Activated T-helper 1 cell treated with Interleukin-2 at 50 U/mL for 16 hours (primary cell): Measurements from ENCODE around the gene FAM241A.
"Not testable (repeated sequence)": the region's sequence is repeated elsewhere in the genome, so short reads cannot be mapped to it uniquely, and the experiment has no call there.

Experiments used
- DNase-seq: peaks from one replicate; pipeline ENCODE4 v3.0.0-alpha.2; 2020; ENCODE audit warnings: low read depth

The FAM241A gene

GRCh38 chr4:112138538-112138937, 6.7 kb upstream of the FAM241A start:
- no peak for DNase-seq

GRCh38 chr4:112140536-112140935, 4.7 kb upstream of the FAM241A start:
- no peak for DNase-seq

- no peak for DNase-seq
These were observed 3.7 kb upstream of the FAM241A start for GRCh38 chr4:112141366-112142138.

GRCh38 chr4:112142182-112142581, 3.1 kb upstream of the FAM241A start:
- no peak for DNase-seq

DNA sequence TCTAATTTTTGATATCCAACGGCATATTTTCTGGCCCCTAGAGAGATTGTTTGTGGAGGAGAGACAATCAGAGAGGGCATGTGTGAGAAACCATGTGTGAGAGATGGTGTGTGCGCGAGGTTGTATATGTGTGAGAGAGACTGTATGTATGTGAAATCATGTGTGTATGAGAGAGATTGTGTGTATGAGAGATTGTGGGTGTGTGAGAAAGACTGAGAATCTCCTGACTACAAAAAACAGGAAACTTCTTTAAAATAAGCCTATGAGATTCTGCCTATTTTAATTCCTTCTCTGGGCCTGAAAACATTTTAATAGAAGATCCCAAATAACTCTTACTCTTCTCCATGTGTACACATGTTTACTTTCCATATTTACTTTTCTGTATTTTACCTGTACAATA, 1.5 kb upstream of the FAM241A start:
- no peak for DNase-seq

GRCh38 chr4:112144546-112145325, 518 bp upstream of the FAM241A start:
- DNase-seq: no peak

DNA sequence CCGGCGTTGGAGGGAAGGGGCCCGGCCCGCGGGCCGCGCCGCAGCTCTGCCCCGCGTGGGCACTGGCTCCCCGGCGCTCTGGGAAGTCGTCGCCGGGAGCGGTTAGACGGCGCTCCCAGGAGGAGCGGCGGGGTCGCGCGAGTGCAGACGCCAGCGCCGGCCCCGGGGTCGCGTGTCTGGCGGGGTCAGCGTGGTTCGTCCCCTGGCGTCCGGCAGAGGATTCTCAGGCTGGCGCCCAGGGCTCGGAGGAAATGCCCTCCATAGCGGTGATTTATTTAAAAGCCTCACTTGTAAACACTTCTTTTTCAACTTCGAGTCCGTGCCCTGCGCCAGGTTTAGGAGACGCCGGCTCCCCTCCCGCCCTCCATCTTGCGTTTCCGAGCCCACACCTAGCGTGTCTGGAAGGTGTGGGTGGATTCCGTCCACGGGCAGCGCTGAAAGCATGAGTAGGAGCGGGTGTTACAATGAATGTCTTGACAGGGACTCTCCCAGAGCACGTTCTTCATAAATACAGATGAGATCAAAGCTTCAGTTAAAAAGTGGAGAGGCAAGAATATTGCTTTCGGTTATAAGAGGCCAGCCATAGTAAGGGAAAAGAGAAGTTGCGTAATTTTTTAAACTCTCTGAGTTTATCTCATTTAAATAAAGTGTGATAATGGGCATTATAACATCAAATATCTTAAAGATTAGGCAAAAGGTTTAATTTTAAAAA, 692 bp downstream of the FAM241A start:
- DNase-seq: peak; percentile 26

DNA sequence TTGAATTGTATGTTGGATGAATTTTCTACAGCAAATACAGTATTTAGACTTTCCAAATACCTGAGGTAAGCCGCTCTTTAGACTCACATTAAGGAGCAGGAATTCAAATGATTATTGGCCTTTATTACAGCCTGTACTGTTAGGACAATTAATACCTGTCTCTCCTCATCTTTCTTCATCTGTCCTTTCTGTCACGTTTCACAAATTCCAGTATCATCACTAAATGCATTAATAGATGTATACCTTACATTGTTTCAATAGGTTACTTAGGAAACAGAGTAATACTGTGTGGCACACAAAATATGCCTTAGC, 1.2 kb downstream of the FAM241A start:
- DNase-seq: no peak

GRCh38 chr4:112147697-112148096, 2.4 kb downstream of the FAM241A start:
- no peak for DNase-seq

- DNase-seq: no peak
These were observed 5.7 kb downstream of the FAM241A start for GRCh38 chr4:112150920-112151319.

GRCh38 chr4:112152521-112152920, 7.3 kb downstream of the FAM241A start:
- no peak for DNase-seq

DNA sequence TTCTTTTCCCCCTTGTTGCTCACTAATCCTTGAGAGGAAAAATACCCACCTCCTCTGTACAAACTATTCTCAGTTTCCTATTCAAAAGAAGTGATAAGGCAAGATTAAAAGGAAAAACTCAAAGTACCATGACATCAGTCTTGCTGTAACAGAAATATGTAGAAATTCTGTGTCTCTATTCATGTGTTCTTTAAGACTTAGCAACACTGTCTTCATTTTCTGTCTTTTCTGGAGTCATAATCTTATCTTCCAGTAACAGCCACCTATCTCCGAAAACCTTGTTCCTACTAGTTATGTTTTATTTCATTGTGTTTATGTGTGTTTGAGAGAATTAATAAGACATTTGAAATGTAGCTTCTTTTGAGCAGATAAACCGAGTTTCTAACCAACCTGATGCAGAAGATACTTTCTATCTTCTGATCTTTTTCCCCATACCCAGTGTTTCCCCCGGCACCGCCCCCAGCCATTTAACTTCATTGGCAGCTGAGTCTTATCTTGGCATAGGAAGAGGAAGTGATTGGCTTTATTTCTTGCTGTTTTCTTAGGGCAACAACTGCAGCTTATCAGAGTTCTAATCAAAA, 8.0 kb downstream of the FAM241A start:
- no peak for DNase-seq

DNA sequence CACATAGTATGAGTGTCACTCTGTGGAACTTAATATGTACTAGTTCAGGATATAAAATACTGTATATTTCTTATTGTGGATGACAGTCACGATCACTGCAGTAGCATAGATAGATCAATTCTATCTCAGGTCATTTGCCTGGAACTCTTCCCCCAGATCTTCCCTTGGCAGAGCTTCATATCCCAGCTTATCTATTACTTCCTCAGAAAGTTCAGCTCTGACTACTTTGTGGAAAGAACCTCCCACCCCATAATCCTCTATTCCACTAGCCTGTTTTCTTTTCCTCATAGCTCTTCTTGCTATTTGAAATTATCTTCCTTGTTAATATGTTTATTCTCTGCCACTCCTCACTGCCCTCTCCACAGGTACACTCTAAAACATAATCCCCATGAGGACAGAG, 10.9 kb downstream of the FAM241A start:
- no peak for DNase-seq

GRCh38 chr4:112156553-112156952, 11.3 kb downstream of the FAM241A start:
- DNase-seq: no peak

- not testable (repeated sequence) for DNase-seq
These were observed 18.5 kb downstream of the FAM241A start for GRCh38 chr4:112163706-112164105.

- DNase-seq: no peak
These were observed 22.5 kb downstream of the FAM241A start for GRCh38 chr4:112167794-112168193.

DNA sequence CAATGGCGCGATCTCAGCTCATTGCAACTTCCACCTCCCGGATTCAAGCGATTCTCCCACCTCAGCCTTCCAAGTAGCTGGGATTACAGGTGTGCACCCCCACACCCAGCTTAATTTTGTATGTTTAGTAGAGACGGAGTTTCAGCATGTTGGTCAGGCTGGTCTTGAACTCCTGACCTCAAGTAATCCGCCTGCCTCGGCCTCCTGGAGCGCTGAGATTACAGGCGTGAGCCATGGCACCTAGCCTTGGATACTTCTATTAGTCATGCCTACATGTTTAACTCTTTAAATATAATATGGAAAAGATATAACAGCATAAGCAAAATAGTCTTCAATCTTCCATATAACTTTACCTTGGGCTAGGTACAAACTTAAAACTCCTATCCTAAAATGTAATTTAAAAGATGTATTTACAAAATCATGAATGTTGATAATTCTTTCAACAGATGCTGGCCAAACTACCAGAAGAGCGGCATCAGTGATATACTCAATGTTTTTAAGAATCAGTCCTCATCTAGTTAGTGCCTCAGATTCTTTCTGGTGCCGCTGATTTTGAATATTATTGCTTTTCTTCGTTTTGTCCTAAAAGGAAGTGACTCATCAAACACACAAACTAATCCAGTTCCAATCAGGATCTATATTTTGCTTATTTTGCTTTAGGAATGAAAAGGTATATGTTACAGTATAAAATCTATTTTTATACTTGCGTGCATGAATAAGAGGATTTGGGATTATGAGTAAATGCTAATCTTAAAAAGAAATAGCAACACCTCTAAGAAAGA, 23.7 kb downstream of the FAM241A start:
- DNase-seq: no peak

- DNase-seq: no peak
These were observed 25.3 kb downstream of the FAM241A start for GRCh38 chr4:112170451-112170993.

DNA sequence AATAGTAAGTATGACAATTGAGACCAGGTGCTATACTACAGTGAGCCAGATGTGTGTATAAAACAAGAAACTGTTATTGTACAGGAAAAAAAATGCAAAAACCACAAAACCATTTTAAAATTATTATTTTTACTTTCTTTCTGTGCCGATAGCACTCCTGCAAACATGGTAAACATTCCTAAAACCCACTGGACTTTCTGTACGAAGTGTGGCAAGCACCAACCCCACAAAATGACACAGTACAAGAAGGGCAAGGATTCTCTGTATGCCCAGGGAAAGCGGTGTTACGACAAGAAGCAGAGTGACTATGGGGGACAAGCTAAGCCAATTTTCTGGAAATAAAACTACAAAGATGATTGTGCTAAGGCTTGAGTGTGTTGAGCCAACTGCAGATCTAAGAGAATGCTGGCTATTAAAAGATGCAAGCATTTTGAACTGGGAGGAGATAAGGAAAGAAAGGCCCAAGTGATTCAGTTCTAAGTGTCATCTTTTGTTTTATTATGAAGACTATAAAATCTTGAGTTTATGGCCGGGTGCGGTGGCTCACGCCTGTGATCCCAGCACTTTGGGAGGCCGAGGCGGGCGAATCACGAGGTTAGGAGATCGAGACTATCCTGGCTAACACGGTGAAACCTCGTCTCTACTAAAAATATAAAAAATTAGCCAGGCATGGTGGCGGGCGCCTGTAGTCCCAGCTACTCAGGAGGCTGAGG, 26.0 kb downstream of the FAM241A start:
- not testable (repeated sequence) for DNase-seq

DNA sequence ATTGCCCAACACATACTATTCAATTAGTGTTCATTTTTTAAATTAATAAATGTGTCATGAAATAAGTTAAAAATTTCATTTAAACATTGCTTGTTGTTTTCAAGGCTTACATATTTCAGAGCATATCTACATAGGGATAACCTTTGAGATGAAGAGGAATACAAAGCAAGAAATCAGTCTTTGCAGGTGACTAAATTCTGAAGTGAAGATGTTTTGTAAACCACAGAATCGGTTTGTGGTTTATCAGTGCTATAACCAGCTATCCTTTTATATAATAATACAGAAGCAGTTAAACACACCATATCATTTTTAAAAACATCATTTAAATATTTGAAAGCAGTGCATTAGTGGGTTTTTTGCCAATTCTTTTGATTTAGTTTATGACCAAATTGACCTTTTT, 26.9 kb downstream of the FAM241A start:
- no peak for DNase-seq
